ENCODE results near the gene KIF2C. TPM values are rescaled to one million over a fixed set of nuclear protein-coding genes. Genes with fewer than 3 reads are reported as not detected.

Gene KIF2C
- total RNA-seq, 4 donors from 2014 or later: 0.64 to 15.1 TPM; not detected in 2

DNA sequence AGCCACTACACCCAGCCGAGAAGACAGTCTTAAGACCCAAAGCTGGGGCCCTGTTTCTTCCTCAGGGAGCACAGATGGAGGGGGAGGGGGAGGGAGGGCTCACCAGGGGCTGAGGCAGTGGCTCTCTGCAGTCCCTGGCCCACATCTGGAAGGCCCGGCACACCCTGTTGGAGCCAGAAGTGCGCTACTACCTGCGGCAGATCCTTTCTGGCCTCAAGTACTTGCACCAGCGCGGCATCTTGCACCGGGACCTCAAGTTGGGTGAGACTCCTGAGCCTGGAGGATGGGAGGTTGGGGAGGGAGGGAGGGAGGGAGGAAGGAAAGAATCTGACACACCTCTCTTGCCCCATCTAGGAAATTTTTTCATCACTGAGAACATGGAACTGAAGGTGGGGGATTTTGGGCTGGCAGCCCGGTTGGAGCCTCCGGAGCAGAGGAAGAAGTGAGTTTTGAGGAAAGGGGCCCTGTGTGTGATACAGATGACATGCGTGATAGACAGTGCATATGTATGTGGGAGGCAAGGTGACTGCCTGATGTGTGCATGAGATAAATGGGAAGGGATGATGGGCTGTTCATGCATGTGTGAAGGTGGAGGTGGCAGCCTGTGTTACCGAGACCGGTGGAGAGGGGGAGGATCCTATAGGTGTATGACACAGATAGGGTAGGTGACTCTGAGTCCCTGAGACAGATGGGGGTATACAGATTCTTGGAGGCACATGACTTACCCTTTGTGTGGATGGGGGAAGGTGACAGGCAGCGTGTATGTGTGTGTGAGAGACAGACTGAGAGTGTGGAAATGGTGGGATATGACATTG lies 62.1 kb downstream of the KIF2C start:
- H3K4me3 ChIP-seq: peak overlapping the region; percentile 62 to 91
- H3K9me3 ChIP-seq: no peaks in the 10 kb centered on the region
- TF ChIP-seq POLR2A (IDR thresholded peaks at IDR 0.05) (no peak), CTCF (IDR thresholded peaks at IDR 0.05) (no peak)
- H3K27ac ChIP-seq: peak overlapping the region; percentile 88 to 97
- DNase-seq: peak in 1 of 2 donors; percentile 36
- H3K4me1 ChIP-seq: peaks cover 5 to 19% of the 10 kb centered on the region in 2 donors
- H3K27me3 ChIP-seq: no peaks in the 10 kb centered on the region
- H3K36me3 ChIP-seq: no peaks in the 10 kb centered on the region
- intact Hi-C loops (cut with DNase I; ENCODE audit: low total_unique reads): no loop called here

DNA sequence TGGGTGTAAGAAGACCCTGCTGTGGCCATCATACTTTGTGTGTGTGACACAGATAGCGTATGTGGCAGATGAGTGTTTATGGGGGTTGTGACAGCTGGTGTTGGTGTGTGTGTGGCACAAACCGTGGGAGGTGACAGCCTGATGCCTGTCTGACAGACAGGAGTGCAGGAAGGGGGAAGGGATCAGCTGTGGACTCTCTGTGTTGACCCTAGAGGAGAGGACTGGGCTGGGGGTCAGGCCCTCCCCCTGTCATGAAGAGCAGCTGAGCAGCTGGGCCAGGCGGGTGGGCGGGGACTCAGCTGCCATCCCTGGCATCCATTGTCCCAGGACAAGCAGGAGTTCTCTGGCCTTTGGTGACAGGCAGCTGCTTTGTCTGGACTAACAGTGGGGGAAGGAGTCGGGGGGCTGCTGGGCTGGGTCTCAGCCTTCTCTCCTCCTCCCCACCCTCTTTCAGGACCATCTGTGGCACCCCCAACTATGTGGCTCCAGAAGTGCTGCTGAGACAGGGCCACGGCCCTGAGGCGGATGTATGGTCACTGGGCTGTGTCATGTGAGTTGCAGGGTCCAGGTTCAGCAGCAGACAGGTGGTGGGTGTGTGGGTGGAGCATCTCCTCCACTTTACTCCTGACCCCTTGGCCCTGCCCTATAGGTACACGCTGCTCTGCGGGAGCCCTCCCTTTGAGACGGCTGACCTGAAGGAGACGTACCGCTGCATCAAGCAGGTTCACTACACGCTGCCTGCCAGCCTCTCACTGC lies 62.8 kb downstream of the KIF2C start:
- Histone ChIP-seq H3K4me3 (peak overlapping the region in 1 of 2 donors; percentile 91), H3K27me3 (no peaks in the 10 kb centered on the region), H3K4me1 (peaks cover 8 to 24% of the 10 kb centered on the region in 2 donors), H3K9me3 (no peaks in the 10 kb centered on the region), H3K27ac (peak overlapping the region; percentile 88 to 97), H3K36me3 (no peaks in the 10 kb centered on the region)
- DNase-seq: peak in 1 of 2 donors; percentile 20
- TF ChIP-seq POLR2A (IDR thresholded peaks at IDR 0.05) (no peak), CTCF (IDR thresholded peaks at IDR 0.05) (no peak)
- intact Hi-C loops (cut with DNase I; ENCODE audit: low total_unique reads): no loop called here

DNA sequence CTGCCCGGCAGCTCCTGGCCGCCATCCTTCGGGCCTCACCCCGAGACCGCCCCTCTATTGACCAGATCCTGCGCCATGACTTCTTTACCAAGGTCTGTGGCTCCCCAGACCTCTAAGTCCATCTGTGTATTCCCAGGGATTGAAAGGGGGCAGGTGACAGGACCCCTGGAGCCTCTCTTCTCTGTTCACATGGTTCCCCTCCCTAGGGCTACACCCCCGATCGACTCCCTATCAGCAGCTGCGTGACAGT lies 63.4 kb downstream of the KIF2C start:
- no peaks in the 10 kb centered on the region for H3K27me3 ChIP-seq
- no peak for DNase-seq
- intact Hi-C loops (cut with DNase I; ENCODE audit: low total_unique reads): no loop called here
- TF ChIP-seq CTCF (IDR thresholded peaks at IDR 0.05): no peak
- TF ChIP-seq POLR2A (IDR thresholded peaks at IDR 0.05): no peak
- no peak overlapping the region for H3K4me3 ChIP-seq
- peak overlapping the region; percentile 88 to 97 for H3K27ac ChIP-seq
- peaks cover 11 to 26% of the 10 kb centered on the region in 2 donors for H3K4me1 ChIP-seq
- no peaks in the 10 kb centered on the region for H3K36me3 ChIP-seq
- no peaks in the 10 kb centered on the region for H3K9me3 ChIP-seq

- Histone ChIP-seq H3K27ac (peak overlapping the region; percentile 88 to 97), H3K9me3 (no peaks in the 10 kb centered on the region), H3K4me3 (no peak overlapping the region), H3K4me1 (peaks cover 13 to 31% of the 10 kb centered on the region in 2 donors), H3K27me3 (no peaks in the 10 kb centered on the region), H3K36me3 (no peaks in the 10 kb centered on the region)
- TF ChIP-seq POLR2A (IDR thresholded peaks at IDR 0.05) (no peak), CTCF (IDR thresholded peaks at IDR 0.05) (no peak)
- DNase-seq: peak in 1 of 2 donors; percentile 15
- intact Hi-C loops (cut with DNase I; ENCODE audit: low total_unique reads): no loop called here
Measured at GRCh38 chr1:44803312-44804095, 63.9 kb downstream of the KIF2C start.

All from uterus (tissue), 4 donors.